GM19193 (cell line): ENCODE results near the gene ZBTB11.

Experiments used
- POLR2A ChIP-seq: IDR thresholded peaks from 4 replicates; pipeline ENCODE4 v1.6.1; 2011; ENCODE audit not compliant: insufficient read depth, insufficient read length; ENCODE audit errors: extremely low read depth

ZBTB11 gene

DNA sequence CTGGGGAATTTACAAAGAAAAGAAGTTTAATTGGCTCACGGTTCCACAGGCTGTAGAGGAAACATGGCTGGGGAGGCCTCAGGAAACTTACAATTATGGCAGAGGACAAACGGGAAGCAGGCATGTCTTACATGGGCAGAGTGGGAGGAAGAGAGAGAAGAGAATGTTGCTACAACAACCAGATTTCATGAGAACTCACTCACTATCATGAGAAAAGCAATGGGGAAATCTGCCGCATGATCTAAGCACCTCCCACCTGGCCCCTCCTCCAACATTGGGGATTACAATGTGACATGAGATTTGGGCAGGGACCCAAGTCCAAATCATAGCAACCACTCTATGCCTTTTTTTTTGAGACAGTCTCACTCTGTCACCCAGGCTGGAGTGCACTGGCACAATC lies 74.2 kb downstream of the ZBTB11 start:
- TF ChIP-seq POLR2A, result no peak
